GM23338 (cell line): ENCODE data around the gene CCDC81. TPM values are rescaled to one million over a fixed set of nuclear protein-coding genes. Genes with fewer than 3 reads are reported as not detected.

Experiments
- ATAC-seq: fragments of 200-7000 bp; cut with Tn5 transposase; 3 replicates; pipeline ENCODE4 v1.9.1; 2020
- DNase-seq: peaks from one replicate; pipeline ENCODE4 v3.0.0-alpha.2; 2015; ENCODE audit warnings: low spot score
- H2AFZ ChIP-seq: fragments of 200-600 bp; sonication (generic); 2 replicates; pipeline ENCODE4 v1.8.0; 2016; ENCODE audit warnings: antibody characterized with exemption, mild to moderate bottlenecking, moderate library complexity
- H3F3A ChIP-seq: fragments of 200-600 bp; sonication (generic); replicated peaks from 2 replicates; pipeline ENCODE4 v1.8.0; 2017; ENCODE audit warnings: antibody characterized with exemption, mixed run types, low read depth
- H3K27ac ChIP-seq: fragments of 200-600 bp; sonication (generic); 2 replicates; pipeline ENCODE4 v1.6.1; 2016; ENCODE audit warnings: low read depth
- H3K27me3 ChIP-seq: fragments of 200-600 bp; sonication (generic); 2 replicates; pipeline ENCODE4 v1.8.0; 2016; ENCODE audit warnings: mild to moderate bottlenecking, mixed run types, moderate library complexity; ENCODE audit not compliant: insufficient read depth
- H3K36me3 ChIP-seq: fragments of 200-600 bp; sonication (generic); 2 replicates; pipeline ENCODE4 v1.8.0; 2016; ENCODE audit warnings: mild to moderate bottlenecking; ENCODE audit not compliant: insufficient read depth
- H3K4me1 ChIP-seq: fragments of 200-600 bp; sonication (generic); 2 replicates; pipeline ENCODE4 v1.8.0; 2016; ENCODE audit warnings: mild to moderate bottlenecking, moderate library complexity; ENCODE audit not compliant: insufficient read depth
- H3K4me2 ChIP-seq: fragments of 200-600 bp; sonication (generic); 2 replicates; pipeline ENCODE4 v1.7.1; 2017; ENCODE audit warnings: mixed run types
- H3K4me3 ChIP-seq: fragments of 200-600 bp; sonication (generic); 2 replicates; pipeline ENCODE4 v1.6.1; 2016; ENCODE audit warnings: mixed run types
- H3K79me2 ChIP-seq: fragments of 200-600 bp; sonication (generic); replicated peaks from 2 replicates; pipeline ENCODE4 v1.8.0; 2017; ENCODE audit warnings: mild to moderate bottlenecking; ENCODE audit not compliant: insufficient read depth
- H3K9me2 ChIP-seq: fragments of 200-600 bp; sonication (generic); 2 replicates; pipeline ENCODE4 v1.8.0; 2017; ENCODE audit not compliant: insufficient read depth
- H4K20me1 ChIP-seq: fragments of 200-600 bp; sonication (generic); replicated peaks from 2 replicates; pipeline ENCODE4 v1.8.0; 2017; ENCODE audit warnings: mild to moderate bottlenecking; ENCODE audit not compliant: insufficient read depth
- H3K27ac Mint-ChIP-seq: 2 replicates; pipeline ENCODE4 v1.8.0; 2020; ENCODE audit warnings: inconsistent platforms, mild to moderate bottlenecking, moderate library complexity, mixed read lengths
- H3K27me3 Mint-ChIP-seq: 3 replicates; pipeline ENCODE4 v1.8.0; 2022; ENCODE audit warnings: low read depth, mild to moderate bottlenecking, moderate library complexity, mixed read lengths, inconsistent platforms; ENCODE audit not compliant: insufficient read depth, poor library complexity
- H3K36me3 Mint-ChIP-seq: 3 replicates; pipeline ENCODE4 v1.8.0; 2021; ENCODE audit warnings: low read depth, mild to moderate bottlenecking, inconsistent platforms, moderate library complexity, mixed read lengths
- H3K4me1 Mint-ChIP-seq: 3 replicates; pipeline ENCODE4 v1.8.0; 2020; ENCODE audit warnings: mild to moderate bottlenecking, inconsistent platforms, mixed read lengths
- H3K4me3 Mint-ChIP-seq: 3 replicates; pipeline ENCODE4 v1.8.0; 2021; ENCODE audit warnings: moderate library complexity, mild to moderate bottlenecking, inconsistent platforms, mixed read lengths
- H3K9me3 Mint-ChIP-seq: 3 replicates; pipeline ENCODE4 v1.8.0; 2020; ENCODE audit warnings: moderate library complexity, mild to moderate bottlenecking, inconsistent platforms, mixed read lengths
- CREB1 ChIP-seq: fragments of 250-450 bp; sonication (Bioruptor Pico); IDR thresholded peaks from 2 replicates; pipeline ENCODE4 v1.5.0; 2020; ENCODE audit warnings: low read depth, mild to moderate bottlenecking, moderate library complexity
- CTCF ChIP-seq, 2 experiments: fragments of 200-600 bp in 1 of 2; sonication (generic) in 1 of 2; conservative IDR thresholded peaks; 2 replicates each; pipeline versions ENCODE4 v1.5.1 to v1.6.1; 2016 to 2017; ENCODE audit warnings: antibody characterized with exemption in 2 of 2, low read depth in 2 of 2, mild to moderate bottlenecking in 2 of 2, moderate library complexity in 1 of 2
- ETS1 ChIP-seq: IDR thresholded peaks from 2 replicates; pipeline ENCODE4 v1.6.1; 2016; ENCODE audit warnings: antibody characterized with exemption
- EZH2 ChIP-seq: fragments of 200-600 bp; sonication (generic); IDR thresholded peaks from one replicate; pipeline ENCODE4 v1.8.0; 2017; ENCODE audit warnings: antibody characterized with exemption, mild to moderate bottlenecking, low read depth; ENCODE audit not compliant: unreplicated experiment
- EZH2phosphoT487 ChIP-seq: fragments of 200-600 bp; sonication (generic); IDR thresholded peaks from one replicate; pipeline ENCODE4 v1.8.1; 2018; ENCODE audit warnings: antibody characterized with exemption; ENCODE audit not compliant: unreplicated experiment
- JUNB ChIP-seq: IDR thresholded peaks from one replicate; pipeline ENCODE4 v1.6.1; 2016; ENCODE audit warnings: antibody characterized with exemption; ENCODE audit not compliant: unreplicated experiment
- NANOG ChIP-seq: IDR thresholded peaks from 2 replicates; pipeline ENCODE4 v1.6.1; 2016; ENCODE audit warnings: antibody characterized with exemption, borderline replicate concordance
- REST ChIP-seq: IDR thresholded peaks from one replicate; pipeline ENCODE4 v1.6.1; 2018; ENCODE audit warnings: antibody characterized with exemption; ENCODE audit not compliant: unreplicated experiment
- ZNF114 ChIP-seq: fragments of 250-450 bp; sonication (Bioruptor Pico); IDR thresholded peaks from 2 replicates; pipeline ENCODE4 v1.5.0; 2020; ENCODE audit warnings: mild to moderate bottlenecking, moderate library complexity
- ZNF331 ChIP-seq: fragments of 250-450 bp; sonication (Bioruptor Pico); IDR thresholded peaks from 2 replicates; pipeline ENCODE4 v1.5.0; 2020; ENCODE audit warnings: low read depth, mild to moderate bottlenecking, moderate library complexity
- ZNF462 ChIP-seq: fragments of 250-450 bp; sonication (Bioruptor Pico); IDR thresholded peaks from 2 replicates; pipeline ENCODE4 v1.5.0; 2020; ENCODE audit warnings: mild to moderate bottlenecking, moderate library complexity
- polyA plus RNA-seq: library from polyadenylated mRNA; unstranded; fragments of >200 nt; fragmentation: Nextera tagmentation; extraction: Ambion mirVana; gene quantifications from 2 replicates; pipeline ENCODE4 v1.2.1, GENCODE V29; 2016
- total RNA-seq: library from RNA; depleted of rRNA; stranded (reverse); fragments of >200 nt; shearing (Covaris generic); gene quantifications from 2 replicates; pipeline ENCODE4 v1.2.3, GENCODE V29; 2014

Gene CCDC81
- total and polyA plus RNA-seq, 2 experiments from 2014 or later: 0.37 to 4.3 TPM

GRCh38 chr11:86427441-86427840 lies 52.8 kb downstream of the CCDC81 start:
- H3F3A ChIP-seq: no peaks in the 10 kb centered on the region
- Mint-ChIP-seq H3K36me3 (peaks cover 4% of the 10 kb centered on the region; the same call in 2 of the 3 replicates), H3K27ac (no peak overlapping the region), H3K4me1 (0 out of 3 replicates have a peak, but pooled peaks cover 3% of the 10 kb centered on the region), H3K27me3 (no peaks in the 10 kb centered on the region), H3K4me3 (no peak overlapping the region), H3K9me3 (no peaks in the 10 kb centered on the region)
- no peak overlapping the region for H3K4me2 ChIP-seq
- no peak overlapping the region for H3K4me3 ChIP-seq
- ATAC-seq: no peak
- no peak overlapping the region for H3K27ac ChIP-seq
- no peak overlapping the region for H2AFZ ChIP-seq
- H3K4me1 ChIP-seq: no peaks in the 10 kb centered on the region
- no peak for TF ChIP-seq CREB1 (CRISPR knock-in tag)
- TF ChIP-seq ZNF462 (CRISPR knock-in tag): no peak
- no peak for TF ChIP-seq JUNB
- no peak for TF ChIP-seq NANOG
- TF ChIP-seq EZH2phosphoT487: no peak
- TF ChIP-seq CTCF (conservative IDR thresholded peaks at IDR 0.05; ENCODE audit: low read depth in 2 of 2): no peak
- no peak for TF ChIP-seq EZH2
- TF ChIP-seq ZNF114 (CRISPR knock-in tag): no peak
- no peak for TF ChIP-seq REST
- no peak for TF ChIP-seq ZNF331
- no peak for TF ChIP-seq ETS1
- H3K36me3 ChIP-seq: no peaks in the 10 kb centered on the region
- H3K27me3 ChIP-seq: no peaks in the 10 kb centered on the region
- no peaks in the 10 kb centered on the region for H4K20me1 ChIP-seq
- no peaks in the 10 kb centered on the region for H3K79me2 ChIP-seq
- no peaks in the 10 kb centered on the region for H3K9me2 ChIP-seq
- DNase-seq: no peak
